HL-60/S4 treated with retinoic acid at 250 ng/mL for 4 days and 3 days (cell line): Measurements from ENCODE around the gene INO80.

Source experiments
- in situ Hi-C: fragments of 300-500 bp; cut with MboI; formaldehyde crosslinking; loops from 2 replicates; pipeline ENCODE4 v1.7.0; 2022; ENCODE audit warnings: low sequenced_read_pairs

Gene INO80

DNA sequence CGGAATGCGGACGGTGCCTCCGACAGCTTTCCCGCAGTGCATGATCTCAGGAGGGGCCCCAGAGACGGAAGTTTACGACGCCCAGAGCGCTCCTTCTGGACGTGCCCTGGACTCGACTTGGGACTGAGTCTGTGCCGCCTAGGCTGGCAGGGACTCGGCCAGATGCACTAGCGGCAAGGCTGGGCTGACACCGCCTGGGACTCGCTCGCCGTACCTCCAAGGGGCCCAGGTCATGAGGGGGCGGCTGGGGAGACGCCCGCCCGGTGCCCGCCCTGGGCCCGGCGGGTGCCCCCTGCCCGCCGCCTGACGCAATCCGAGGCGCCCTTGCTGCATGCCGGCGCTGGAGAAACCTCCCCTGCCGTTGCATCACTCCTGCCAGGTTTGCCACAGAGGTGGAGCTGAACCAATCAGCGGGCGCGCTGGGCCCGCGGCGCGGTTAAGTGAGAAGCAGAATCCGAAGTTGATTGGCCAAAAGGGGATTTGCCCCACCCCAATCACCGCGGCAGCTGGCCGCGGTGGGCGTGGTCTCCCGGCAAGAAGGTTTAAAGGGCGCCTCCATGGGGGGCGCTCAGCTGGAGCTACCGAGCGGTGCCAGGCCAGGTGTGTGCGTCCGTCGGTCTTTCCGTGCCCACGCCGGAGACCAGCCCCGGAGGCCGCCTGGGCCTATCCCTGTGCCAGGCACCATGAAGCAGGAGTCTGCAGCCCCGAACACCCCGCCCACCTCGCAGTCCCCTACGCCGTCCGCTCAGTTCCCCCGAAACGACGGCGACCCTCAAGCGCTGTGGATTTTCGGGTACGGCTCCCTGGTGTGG is 163.0 kb downstream of the INO80 start, which contains the start of gene CHAC1:
Gene CHAC1 (plus strand): TSS at position 571 of the 812 bp plus-strand sequence. CDS start 113 bp downstream, at position 684.
- in situ Hi-C loops = no loop called here

GRCh38 chr15:40952301-40952900 is 163.7 kb downstream of the INO80 start:
- in situ Hi-C loops = no loop called here

- in situ Hi-C loops = no loop called here
Observed at GRCh38 chr15:40951764-40952163, 164.3 kb downstream of the INO80 start.

DNA sequence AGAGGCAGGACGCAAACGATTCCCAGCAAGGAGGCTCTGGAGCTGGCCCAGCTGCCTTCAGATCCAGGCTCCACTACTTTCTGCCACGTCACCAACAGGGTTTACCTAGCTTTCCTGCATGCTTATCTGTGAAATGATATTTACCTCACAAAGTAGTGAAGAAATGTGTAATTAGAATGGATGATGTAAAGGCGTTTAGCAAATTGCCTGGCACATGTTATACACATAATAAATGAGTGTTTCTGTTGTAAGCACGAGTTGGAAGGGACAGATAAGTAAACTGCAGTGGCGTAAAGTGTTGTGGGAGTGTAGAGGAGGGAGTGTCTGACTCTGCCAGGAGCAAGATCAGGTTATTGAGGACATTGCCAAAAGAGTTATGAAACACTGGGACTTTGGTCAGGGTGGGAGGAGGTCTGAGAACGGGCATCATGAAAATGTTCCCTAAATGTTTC is 166.3 kb downstream of the INO80 start:
- in situ Hi-C loops = no loop called here

- in situ Hi-C loops = no loop called here
Observed at GRCh38 chr15:40948706-40949473, 167.2 kb downstream of the INO80 start.

DNA sequence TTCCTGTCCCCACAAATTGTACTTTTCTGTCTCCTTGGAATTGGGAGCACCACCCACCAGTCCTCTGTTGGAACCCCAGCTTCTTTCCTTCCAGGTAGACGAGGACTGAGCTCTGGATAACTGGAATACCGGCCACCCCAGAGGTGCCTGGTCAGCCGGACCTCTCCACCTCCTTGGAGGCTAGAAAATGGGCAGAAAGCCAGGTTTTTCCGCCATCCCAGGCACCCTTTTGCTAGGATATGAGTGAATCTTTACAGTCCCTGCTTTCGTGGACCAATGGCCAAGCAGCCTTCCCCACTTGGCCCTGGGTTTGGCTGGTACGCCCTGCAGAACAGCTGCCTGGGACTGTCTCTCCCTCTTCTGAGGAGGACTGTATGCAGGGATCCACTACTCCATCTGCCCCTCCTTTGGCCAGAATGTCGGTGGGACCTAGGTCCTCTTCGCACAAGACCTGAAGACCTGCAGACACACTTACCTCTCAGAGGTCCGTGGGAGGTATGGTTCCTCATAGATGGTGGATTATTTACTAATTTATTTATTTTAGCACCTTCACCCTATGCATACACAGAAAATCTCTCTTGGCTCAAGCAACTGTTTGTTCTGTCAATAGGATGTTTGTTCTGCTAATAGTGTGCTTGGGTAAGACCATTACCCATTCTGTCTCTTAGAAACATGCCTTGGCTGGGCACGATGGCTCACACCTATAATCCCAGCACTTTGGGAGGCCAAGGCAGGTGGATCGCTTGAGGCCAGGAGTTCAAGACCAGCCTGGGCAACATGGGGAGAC is 171.4 kb downstream of the INO80 start:
- in situ Hi-C loops = no loop called here

GRCh38 chr15:40943764-40944365 is 172.2 kb downstream of the INO80 start:
- in situ Hi-C loops = no loop called here

- in situ Hi-C loops = no loop called here
Observed at GRCh38 chr15:40942878-40943277, 173.2 kb downstream of the INO80 start.

DNA sequence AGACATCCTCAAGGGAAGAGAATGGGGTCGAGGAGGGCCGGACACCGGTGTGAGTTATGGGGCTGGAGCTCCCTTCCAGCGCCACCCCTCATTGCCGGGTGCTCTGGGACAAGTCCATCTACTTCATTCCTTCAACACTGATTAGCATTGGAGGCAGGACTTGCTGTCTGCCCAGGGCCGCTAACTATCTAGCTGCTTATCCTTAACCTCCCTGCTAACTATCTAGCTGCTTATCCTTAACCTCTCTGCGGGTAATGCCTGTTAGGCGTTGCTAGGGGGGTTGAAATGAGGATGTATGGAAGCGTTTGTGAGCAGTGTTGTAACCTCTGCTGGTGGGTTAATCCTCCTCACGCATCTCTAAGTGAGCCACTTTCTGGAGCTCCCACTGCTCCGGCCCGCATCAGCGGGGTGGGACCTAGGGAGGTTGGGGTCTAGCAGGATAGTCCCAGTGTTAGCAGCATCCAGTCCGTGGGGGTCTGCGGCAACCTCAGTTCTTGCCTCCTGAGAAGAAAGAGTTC is 173.7 kb downstream of the INO80 start:
- in situ Hi-C loops = no loop called here

- in situ Hi-C loops = no loop called here
Observed at GRCh38 chr15:40941528-40942336, 174.3 kb downstream of the INO80 start.

DNA sequence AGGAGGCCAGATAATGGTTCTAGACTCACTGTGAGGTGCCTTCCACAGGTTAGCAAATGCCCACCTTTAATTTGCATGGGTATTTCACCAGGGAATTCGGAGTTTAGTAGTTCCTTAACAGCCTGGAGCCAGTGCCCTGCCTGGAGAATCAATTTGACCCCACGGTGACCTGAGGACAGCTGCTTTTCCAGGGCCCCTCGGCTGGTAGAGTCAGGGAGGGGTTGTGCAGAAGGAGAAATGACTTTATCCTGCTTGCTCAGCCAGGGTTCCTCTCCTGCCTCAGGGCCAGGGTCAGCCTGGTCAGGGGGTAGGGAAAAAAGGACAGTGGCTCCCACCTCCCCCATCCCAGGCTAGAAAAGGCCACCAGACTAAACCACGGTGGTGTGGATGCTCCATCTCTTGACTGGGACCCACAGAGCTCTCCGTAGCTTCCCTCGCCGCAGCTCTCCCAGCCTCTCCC is 175.0 kb downstream of the INO80 start:
- in situ Hi-C loops = no loop called here

DNA sequence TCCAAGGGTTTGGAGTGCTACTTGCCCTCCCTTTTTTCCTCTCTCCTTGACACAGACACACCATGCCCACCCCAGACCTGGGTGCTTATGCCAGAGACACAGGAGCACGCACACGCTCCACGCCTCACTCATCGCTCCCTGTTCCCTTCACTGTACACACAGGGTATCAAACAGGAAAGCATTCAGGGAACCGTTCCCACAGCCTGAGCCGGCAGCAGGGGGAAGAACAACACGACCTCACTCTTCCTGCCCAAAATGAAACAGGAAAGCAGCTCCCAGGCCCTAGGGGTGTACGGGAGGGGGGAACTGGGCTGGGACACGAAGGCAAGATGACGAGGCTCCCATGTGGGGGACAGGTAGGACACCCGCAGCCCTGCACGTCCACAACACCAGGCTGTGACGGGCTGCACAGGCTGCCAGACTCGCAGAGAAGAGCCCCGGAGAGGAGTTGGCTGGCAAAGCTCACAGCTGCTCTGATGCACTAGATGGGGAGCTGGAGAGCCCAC is 175.7 kb downstream of the INO80 start:
- in situ Hi-C loops = no loop called here

GRCh38 chr15:40938536-40938870 is 177.6 kb downstream of the INO80 start:
- in situ Hi-C loops = no loop called here

GRCh38 chr15:40937762-40938535 is 178.1 kb downstream of the INO80 start:
- in situ Hi-C loops = no loop called here

DNA sequence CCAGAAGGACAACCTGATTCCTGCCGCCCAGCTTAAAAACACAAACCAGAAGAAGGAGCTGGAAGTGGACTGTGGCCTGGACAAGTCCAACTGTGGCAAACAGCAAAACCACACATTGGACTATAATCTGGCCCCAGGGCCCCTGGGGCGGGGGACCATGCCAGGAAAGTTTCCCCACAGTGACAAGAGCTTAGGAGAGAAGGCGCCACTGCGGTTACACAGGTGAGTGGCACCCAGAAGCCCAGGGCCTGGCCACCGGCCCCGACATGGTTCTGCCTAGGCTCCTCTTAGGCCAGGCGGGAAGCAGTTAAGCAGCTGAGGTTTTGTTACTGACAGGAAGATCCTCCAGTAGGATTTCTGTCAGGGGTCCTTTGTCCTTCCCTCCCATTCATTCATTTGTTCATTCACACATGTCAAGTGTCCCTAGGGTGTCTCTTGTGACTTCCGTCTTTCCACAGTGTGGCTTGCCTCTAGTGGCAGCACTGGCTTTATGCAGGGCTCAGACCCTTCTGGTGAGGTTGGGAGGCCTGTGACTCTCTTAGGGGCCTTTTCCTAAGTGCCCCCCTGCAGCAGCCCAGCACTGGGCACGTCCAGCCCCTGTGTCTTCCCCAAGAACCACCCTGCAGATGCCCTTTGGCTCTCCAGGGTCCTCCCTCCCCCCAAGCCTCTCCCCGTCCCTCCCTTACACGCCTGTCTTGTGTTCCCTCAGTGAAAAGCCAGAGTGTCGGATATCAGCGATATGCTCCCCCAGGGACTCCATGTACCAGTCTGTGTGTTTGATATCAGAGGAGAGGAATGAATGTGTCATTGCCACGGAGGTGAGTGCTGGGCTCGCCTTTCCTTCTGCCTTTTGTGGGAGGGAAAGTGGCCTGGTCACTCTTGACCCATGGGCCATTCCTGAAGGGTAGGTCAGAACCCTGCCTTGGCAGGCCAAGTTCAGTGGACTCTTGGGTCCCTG is 179.1 kb downstream of the INO80 start:
- in situ Hi-C loops = no loop called here

DNA sequence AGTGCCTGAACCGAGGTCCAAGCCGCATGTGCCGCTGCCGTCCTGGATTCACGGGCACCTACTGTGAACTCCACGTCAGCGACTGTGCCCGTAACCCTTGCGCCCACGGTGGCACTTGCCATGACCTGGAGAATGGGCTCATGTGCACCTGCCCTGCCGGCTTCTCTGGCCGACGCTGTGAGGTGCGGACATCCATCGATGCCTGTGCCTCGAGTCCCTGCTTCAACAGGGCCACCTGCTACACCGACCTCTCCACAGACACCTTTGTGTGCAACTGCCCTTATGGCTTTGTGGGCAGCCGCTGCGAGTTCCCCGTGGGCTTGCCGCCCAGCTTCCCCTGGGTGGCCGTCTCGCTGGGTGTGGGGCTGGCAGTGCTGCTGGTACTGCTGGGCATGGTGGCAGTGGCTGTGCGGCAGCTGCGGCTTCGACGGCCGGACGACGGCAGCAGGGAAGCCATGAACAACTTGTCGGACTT is 179.8 kb downstream of the INO80 start:
- in situ Hi-C loops = no loop called here

- in situ Hi-C loops = no loop called here
Observed at GRCh38 chr15:40934457-40934856, 181.6 kb downstream of the INO80 start.
